Measurements from ENCODE around the gene SLC35G2. TPM values are rescaled to one million over a fixed set of nuclear protein-coding genes. Genes with fewer than 3 reads are reported as not detected.

The SLC35G2 gene
- total RNA-seq, 4 donors from 2014 or later: 1.9 to 2.8 (median 2.7) TPM; not detected in 1

DNA sequence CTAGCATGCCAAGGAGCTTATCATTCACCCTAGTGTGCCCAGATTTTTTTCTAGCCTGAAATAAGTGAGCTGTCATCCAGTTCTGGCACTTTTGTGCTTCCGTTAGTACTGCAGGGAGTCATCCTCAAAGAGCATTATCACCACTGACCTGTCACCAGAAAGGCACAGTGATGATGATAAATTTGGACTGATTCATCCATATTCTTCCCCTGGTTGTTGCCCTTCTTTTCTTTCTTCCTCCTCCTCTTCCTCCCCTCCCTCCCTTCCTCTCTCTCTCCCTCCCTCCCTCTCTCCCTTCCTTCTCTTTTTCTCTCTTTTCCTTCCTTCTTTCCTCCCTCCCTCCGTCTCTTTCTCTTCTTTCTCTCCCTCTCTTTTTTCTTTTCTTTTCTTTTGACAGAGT lies 21.3 kb downstream of the SLC35G2 start:
- H3K9me3 ChIP-seq: no peaks in the 10 kb centered on the region
- TF ChIP-seq, protein P1, sequence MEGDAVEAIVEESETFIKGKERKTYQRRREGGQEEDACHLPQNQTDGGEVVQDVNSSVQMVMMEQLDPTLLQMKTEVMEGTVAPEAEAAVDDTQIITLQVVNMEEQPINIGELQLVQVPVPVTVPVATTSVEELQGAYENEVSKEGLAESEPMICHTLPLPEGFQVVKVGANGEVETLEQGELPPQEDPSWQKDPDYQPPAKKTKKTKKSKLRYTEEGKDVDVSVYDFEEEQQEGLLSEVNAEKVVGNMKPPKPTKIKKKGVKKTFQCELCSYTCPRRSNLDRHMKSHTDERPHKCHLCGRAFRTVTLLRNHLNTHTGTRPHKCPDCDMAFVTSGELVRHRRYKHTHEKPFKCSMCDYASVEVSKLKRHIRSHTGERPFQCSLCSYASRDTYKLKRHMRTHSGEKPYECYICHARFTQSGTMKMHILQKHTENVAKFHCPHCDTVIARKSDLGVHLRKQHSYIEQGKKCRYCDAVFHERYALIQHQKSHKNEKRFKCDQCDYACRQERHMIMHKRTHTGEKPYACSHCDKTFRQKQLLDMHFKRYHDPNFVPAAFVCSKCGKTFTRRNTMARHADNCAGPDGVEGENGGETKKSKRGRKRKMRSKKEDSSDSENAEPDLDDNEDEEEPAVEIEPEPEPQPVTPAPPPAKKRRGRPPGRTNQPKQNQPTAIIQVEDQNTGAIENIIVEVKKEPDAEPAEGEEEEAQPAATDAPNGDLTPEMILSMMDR (IDR thresholded peaks at IDR 0.05): no peak
- TF ChIP-seq POLR2A (IDR thresholded peaks at IDR 0.05): no peak
- peaks cover 0 to 7% (median 0%) of the 10 kb centered on the region in 4 donors for H3K4me1 ChIP-seq
- DNase-seq: no peak
- H3K27ac ChIP-seq: no peak overlapping the region
- H3K27me3 ChIP-seq: no peaks in the 10 kb centered on the region
- H3K36me3 ChIP-seq: peaks cover 0 to 5% (median 0%) of the 10 kb centered on the region in 3 donors
- H3K4me3 ChIP-seq: no peak overlapping the region

DNA sequence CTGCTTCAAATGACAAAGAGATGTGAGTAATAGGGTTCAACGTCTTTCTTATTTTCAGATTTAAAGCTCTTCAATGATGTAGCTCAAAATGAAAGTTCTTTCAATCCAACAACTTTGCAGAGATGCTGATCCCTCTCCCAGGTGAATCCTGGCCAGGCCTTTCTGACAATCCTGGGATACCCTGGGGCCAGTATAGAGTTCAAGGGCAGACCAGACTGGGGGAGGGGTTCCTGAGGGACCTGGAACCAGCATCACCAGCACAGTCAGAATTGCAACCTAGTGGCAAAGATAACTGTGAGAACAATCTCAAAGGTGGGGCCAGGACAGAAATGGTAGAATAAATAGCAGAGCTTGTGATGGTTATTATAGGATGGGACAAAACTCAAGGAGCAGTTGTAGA lies 23.4 kb downstream of the SLC35G2 start:
- TF ChIP-seq POLR2A (IDR thresholded peaks at IDR 0.05): no peak
- TF ChIP-seq, protein P1 (IDR thresholded peaks at IDR 0.05): no peak

DNA sequence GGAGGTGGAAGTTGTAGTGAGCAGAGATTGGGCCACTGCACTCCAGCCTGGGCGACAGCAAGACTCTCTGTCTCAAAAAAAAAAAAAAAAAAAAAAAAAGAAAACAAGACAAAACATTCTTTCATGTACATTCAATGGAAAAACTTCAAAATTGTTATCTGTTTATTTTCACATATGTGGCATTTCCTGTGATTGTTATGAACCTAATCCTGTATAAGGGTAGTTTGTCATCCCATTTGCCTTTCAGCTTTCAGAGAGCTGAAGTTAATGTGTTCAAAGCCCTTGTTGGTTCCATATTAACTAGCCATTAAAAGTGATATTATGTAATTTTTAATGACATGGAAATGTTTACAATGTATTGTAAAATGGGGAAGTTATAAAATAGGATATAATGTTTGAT lies 25.8 kb downstream of the SLC35G2 start:
- no peaks in the 10 kb centered on the region for H3K9me3 ChIP-seq
- no peak for DNase-seq
- no peaks in the 10 kb centered on the region for H3K4me1 ChIP-seq
- H3K27me3 ChIP-seq: no peaks in the 10 kb centered on the region
- TF ChIP-seq, protein P1 (IDR thresholded peaks at IDR 0.05): no peak
- no peak for TF ChIP-seq POLR2A (IDR thresholded peaks at IDR 0.05)
- H3K27ac ChIP-seq: no peak overlapping the region
- peaks cover 0 to 5% (median 0%) of the 10 kb centered on the region in 3 donors for H3K36me3 ChIP-seq
- H3K4me3 ChIP-seq: no peak overlapping the region

More for the DNA sequence above, 23.4 kb downstream of the SLC35G2 start:
- DNase-seq: no peak
- Histone ChIP-seq H3K9me3 (no peaks in the 10 kb centered on the region), H3K36me3 (peaks cover 0 to 5% (median 0%) of the 10 kb centered on the region in 3 donors), H3K27me3 (no peaks in the 10 kb centered on the region), H3K4me1 (peaks cover 0 to 4% (median 0%) of the 10 kb centered on the region in 4 donors), H3K27ac (no peak overlapping the region), H3K4me3 (no peak overlapping the region)

DNA sequence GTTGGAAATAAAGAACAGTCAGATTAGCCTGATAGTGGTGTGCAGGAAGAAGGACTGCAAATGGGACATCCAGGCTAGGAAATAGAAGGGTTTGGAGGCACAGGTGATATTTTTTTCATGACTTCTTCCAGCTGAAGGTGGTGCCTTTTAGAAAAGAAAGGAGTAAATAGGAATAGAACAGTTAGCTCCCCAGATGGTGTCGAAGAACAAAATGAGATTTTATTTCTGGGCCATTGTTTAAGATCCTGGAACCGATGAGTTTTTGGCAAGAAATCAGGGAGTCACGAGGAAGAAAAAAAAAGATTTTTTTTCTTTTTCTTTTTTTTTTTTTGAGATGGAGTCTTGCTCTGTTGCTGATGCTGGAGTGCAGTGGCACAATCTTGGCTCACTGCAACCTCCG lies 33.3 kb downstream of the SLC35G2 start:
- Histone ChIP-seq H3K4me3 (no peak overlapping the region), H3K27me3 (no peaks in the 10 kb centered on the region), H3K27ac (no peak overlapping the region), H3K4me1 (no peaks in the 10 kb centered on the region), H3K36me3 (no peaks in the 10 kb centered on the region), H3K9me3 (no peaks in the 10 kb centered on the region)
- DNase-seq: no peak
- TF ChIP-seq POLR2A (IDR thresholded peaks at IDR 0.05): no peak
- TF ChIP-seq, protein P1 (IDR thresholded peaks at IDR 0.05): no peak

DNA sequence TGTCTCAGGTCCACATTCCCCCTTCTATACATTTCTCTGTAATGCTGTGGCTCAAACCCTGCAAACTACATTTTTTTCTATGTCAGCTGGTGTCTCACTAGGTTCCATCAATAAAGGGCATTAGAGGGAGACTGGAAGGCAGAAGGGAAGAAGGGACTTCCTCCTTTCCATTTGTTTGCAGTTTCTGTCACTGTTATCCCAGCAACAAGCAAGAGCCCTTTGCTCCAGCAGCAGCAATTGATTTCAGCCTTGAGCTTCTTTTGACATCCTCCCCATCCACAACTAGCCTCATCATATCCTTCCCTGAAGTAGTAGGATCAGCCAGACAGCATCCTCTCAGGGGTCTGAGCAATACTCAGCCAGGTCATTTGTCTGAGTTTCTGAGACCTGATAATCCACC lies 37.7 kb downstream of the SLC35G2 start:
- Histone ChIP-seq H3K4me3 (no peak overlapping the region), H3K4me1 (peaks cover 0 to 9% (median 0%) of the 10 kb centered on the region in 4 donors), H3K36me3 (no peaks in the 10 kb centered on the region), H3K9me3 (no peaks in the 10 kb centered on the region), H3K27ac (no peak overlapping the region), H3K27me3 (no peaks in the 10 kb centered on the region)
- no peak for DNase-seq
- TF ChIP-seq, protein P1 (IDR thresholded peaks at IDR 0.05): no peak
- no peak for TF ChIP-seq POLR2A (IDR thresholded peaks at IDR 0.05)

DNA sequence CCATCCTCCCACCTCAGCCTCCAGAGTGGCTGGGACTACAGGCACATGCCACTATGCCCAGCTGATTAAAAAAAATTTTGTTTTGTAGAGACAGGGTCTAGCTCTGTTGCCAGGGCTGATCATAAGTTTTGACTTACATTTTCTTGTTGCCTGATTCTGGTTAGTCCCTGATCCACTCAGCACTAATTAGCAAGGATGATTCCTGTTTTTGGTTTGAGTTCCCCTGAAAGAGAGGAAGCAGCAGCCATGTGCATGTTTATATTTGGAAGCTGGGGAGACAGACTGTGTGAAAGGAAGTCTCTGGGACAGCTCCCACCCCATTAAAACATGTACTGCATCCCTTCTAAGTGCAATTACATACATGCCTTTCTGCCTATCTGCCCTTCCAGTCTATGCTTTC lies 39.5 kb downstream of the SLC35G2 start:
- no peaks in the 10 kb centered on the region for H3K27me3 ChIP-seq
- no peak for TF ChIP-seq POLR2A (IDR thresholded peaks at IDR 0.05)
- TF ChIP-seq, protein P1 (IDR thresholded peaks at IDR 0.05): no peak
- H3K4me1 ChIP-seq: peaks cover 0 to 9% (median 0%) of the 10 kb centered on the region in 4 donors
- H3K27ac ChIP-seq: no peak overlapping the region
- no peaks in the 10 kb centered on the region for H3K36me3 ChIP-seq
- H3K4me3 ChIP-seq: no peak overlapping the region
- DNase-seq: no peak
- H3K9me3 ChIP-seq: no peaks in the 10 kb centered on the region

Data from Peyer's patch (tissue), 4 donors.